Activated CD8-positive, alpha-beta memory T cell treated with anti-CD3 and anti-CD28 coated beads, Interleukin-2, amount 50 U/mL, for 1 hour (primary cell): ENCODE results near the gene TNRC18.
A peak's percentile ranks its signal among the peaks of the same experiment; 100 is the strongest.

Source experiments
- DNase-seq: peaks from one replicate; pipeline ENCODE4 v3.0.0-alpha.2; 2020; ENCODE audit errors: extremely low read depth

TNRC18 gene

GRCh38 chr7:5452470-5452899 lies 28.9 kb upstream of the TNRC18 start:
- DNase-seq: no peak

GRCh38 chr7:5451391-5451790 lies 27.8 kb upstream of the TNRC18 start:
- no peak for DNase-seq

- peak; percentile 9 for DNase-seq
Observed at GRCh38 chr7:5450549-5451327, 27.1 kb upstream of the TNRC18 start.

- no peak for DNase-seq
Observed at GRCh38 chr7:5448378-5449037, 24.9 kb upstream of the TNRC18 start.

- DNase-seq: no peak
Observed at GRCh38 chr7:5445981-5446594, 22.5 kb upstream of the TNRC18 start.

GRCh38 chr7:5443678-5444077 lies 20.0 kb upstream of the TNRC18 start:
- DNase-seq: no peak

- no peak for DNase-seq
Observed at GRCh38 chr7:5442757-5443305, 19.2 kb upstream of the TNRC18 start.

GRCh38 chr7:5441840-5442503 lies 18.3 kb upstream of the TNRC18 start:
- DNase-seq: no peak

GRCh38 chr7:5439572-5440496 lies 16.2 kb upstream of the TNRC18 start:
- no peak for DNase-seq

GRCh38 chr7:5439209-5439571 lies 15.6 kb upstream of the TNRC18 start:
- no peak for DNase-seq

- no peak for DNase-seq
Observed at GRCh38 chr7:5437987-5438386, 14.4 kb upstream of the TNRC18 start.

GRCh38 chr7:5437348-5437892 lies 13.8 kb upstream of the TNRC18 start:
- DNase-seq: no peak

GRCh38 chr7:5436003-5436678 lies 12.5 kb upstream of the TNRC18 start:
- DNase-seq: no peak

GRCh38 chr7:5435291-5436002 lies 11.8 kb upstream of the TNRC18 start:
- DNase-seq: no peak

GRCh38 chr7:5433181-5433580 lies 9.5 kb upstream of the TNRC18 start:
- DNase-seq: no peak

GRCh38 chr7:5432691-5433090 lies 9.1 kb upstream of the TNRC18 start:
- no peak for DNase-seq

GRCh38 chr7:5431560-5432015 lies 8.0 kb upstream of the TNRC18 start:
- DNase-seq: no peak

GRCh38 chr7:5430612-5430947 lies 6.9 kb upstream of the TNRC18 start:
- no peak for DNase-seq

GRCh38 chr7:5429857-5430611 lies 6.4 kb upstream of the TNRC18 start:
- no peak for DNase-seq
